Adipocyte (in vitro differentiated cells): ENCODE data around the gene THAP8.

Experiments
- DNase-seq: peaks from one replicate; pipeline ENCODE4 v3.0.0-alpha.2; 2015; ENCODE audit warnings: low read depth
- H3K27me3 ChIP-seq: replicated peaks from 2 replicates; pipeline ENCODE4 v1.7.0; 2013; ENCODE audit warnings: mild to moderate bottlenecking, low read length, moderate library complexity; ENCODE audit not compliant: control insufficient read depth, insufficient read depth
- H3K36me3 ChIP-seq: 2 replicates; pipeline ENCODE4 v1.7.0; 2013; ENCODE audit warnings: low read length, mild to moderate bottlenecking, moderate library complexity; ENCODE audit not compliant: control insufficient read depth, insufficient read depth, severe bottlenecking
- H3K4me1 ChIP-seq: 2 replicates; pipeline ENCODE4 v1.7.0; 2013; ENCODE audit warnings: mild to moderate bottlenecking, low read length, moderate library complexity; ENCODE audit not compliant: control insufficient read depth, insufficient read depth
- H3K4me3 ChIP-seq: 2 replicates; pipeline ENCODE4 v1.7.0; 2013; ENCODE audit warnings: mild to moderate bottlenecking, low read length, moderate library complexity
- H3K9ac ChIP-seq: 2 replicates; pipeline ENCODE4 v1.7.0; 2013; ENCODE audit warnings: mild to moderate bottlenecking, low read length, moderate library complexity
- H3K9me3 ChIP-seq: 2 replicates; pipeline ENCODE4 v1.7.0; 2013; ENCODE audit warnings: mild to moderate bottlenecking, low read length, moderate library complexity; ENCODE audit not compliant: control insufficient read depth

Gene THAP8

GRCh38 chr19:36006955-36007354 lies 47.1 kb downstream of the THAP8 start:
- Histone ChIP-seq H3K4me3 (no peak overlapping the region), H3K36me3 (peaks cover 4% of the 10 kb centered on the region), H3K27me3 (no peaks in the 10 kb centered on the region), H3K9me3 (no peaks in the 10 kb centered on the region), H3K9ac (no peak overlapping the region), H3K4me1 (peaks cover 8% of the 10 kb centered on the region)
- DNase-seq: no peak

- Histone ChIP-seq H3K36me3 (peaks cover 6% of the 10 kb centered on the region), H3K4me3 (no peak overlapping the region), H3K9ac (no peak overlapping the region), H3K4me1 (peaks cover 14% of the 10 kb centered on the region), H3K27me3 (no peaks in the 10 kb centered on the region), H3K9me3 (no peaks in the 10 kb centered on the region)
- DNase-seq: no peak
These were observed 50.8 kb downstream of the THAP8 start for GRCh38 chr19:36003284-36003683.

DNA sequence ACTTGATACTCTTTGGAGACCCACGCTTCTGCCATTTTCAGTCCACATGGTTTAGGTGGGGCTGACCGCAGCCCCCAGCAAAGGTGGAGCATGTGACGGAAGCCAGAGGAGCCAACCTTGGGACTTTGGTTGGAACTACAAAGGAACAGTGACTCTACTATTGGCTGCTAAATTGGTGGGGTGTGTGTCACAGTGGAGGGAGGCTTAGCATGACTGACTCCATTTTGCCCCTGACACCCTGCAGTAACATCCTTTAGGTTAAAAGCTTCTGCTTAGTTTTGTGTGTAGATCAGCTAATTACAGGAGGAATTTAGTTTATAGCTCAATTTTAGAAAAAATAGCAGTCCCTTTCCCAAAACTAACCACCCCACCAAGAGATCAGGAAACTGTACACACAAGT lies 52.5 kb downstream of the THAP8 start:
- H3K9me3 ChIP-seq: no peaks in the 10 kb centered on the region
- no peak overlapping the region for H3K9ac ChIP-seq
- peaks cover 9% of the 10 kb centered on the region for H3K36me3 ChIP-seq
- H3K4me3 ChIP-seq: no peak overlapping the region
- no peaks in the 10 kb centered on the region for H3K27me3 ChIP-seq
- peaks cover 16% of the 10 kb centered on the region for H3K4me1 ChIP-seq
- no peak for DNase-seq

DNA sequence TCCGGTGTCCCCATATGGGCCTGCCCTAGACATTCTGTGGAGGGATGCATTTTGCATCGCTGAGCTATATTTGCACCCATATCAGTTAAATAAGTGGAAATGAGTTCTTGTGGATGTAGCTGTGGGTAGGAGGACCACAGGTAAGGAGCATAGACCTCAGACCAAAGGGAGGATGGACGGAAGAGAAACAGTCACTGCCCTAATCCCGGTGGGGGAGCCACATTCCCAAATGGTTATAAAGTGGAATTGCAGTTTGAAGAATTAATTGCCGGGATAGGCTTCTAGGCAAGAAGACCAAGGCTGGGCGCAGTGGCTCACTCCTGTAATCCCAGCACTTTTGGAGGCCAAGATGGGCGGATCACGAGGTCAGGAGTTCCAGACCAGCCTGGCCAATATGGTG lies 57.3 kb downstream of the THAP8 start:
- no peaks in the 10 kb centered on the region for H3K9me3 ChIP-seq
- H3K4me1 ChIP-seq: peaks cover 31% of the 10 kb centered on the region
- no peak for DNase-seq
- no peak overlapping the region for H3K9ac ChIP-seq
- no peaks in the 10 kb centered on the region for H3K27me3 ChIP-seq
- peaks cover 5% of the 10 kb centered on the region for H3K36me3 ChIP-seq
- H3K4me3 ChIP-seq: peak overlapping the region; percentile 93

DNA sequence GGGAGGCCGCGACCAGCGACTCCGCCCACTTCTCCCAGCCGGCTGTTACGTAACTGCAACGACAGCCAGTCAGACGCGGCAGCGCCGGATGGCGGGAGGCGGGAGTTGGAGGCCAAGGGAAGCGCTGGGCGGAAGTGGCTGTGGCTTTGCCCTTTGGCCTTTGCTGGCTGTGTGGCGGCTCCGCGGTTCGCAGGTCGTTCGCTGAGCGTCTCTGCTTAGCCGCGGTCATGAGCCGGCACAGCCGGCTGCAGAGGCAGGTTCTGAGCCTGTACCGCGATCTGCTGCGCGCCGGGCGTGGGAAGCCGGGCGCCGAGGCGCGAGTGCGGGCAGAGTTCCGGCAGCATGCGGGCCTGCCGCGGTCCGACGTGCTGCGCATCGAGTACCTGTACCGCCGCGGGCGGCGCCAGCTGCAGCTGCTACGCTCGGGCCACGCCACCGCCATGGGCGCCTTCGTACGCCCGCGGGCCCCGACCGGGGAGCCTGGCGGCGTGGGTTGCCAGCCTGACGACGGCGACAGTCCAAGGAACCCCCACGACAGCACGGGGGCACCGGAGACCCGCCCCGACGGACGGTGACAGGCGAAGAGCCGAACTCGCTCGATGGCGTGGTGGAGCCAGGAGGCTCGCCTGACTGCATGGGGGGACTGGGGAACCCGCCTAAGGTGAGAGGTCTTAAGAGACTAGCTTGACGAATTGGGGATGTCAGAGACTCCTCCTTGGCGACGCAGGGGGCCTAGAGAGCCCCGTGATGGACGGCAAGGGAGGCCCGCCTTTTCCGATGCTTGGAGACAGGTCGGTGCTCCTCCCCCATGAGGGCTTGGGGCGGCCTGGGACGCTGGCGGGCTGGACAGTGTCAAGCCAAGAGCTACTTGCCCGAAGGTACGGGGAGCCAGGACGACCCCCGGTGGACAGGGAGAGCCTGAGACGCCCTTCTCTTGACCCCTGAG lies 58.8 kb downstream of the THAP8 start, which contains the start of gene SDHAF1:
TSS of gene SDHAF1 (plus strand) at position 141 of the 946 bp plus-strand sequence. CDS start at position 228, 87 bp downstream.
- peaks cover 31% of the 10 kb centered on the region for H3K4me1 ChIP-seq
- H3K36me3 ChIP-seq: peaks cover 5% of the 10 kb centered on the region
- DNase-seq: peak; percentile 97
- peak within 1 kb of the TSS; percentile 93 for H3K4me3 ChIP-seq
- H3K9ac ChIP-seq: peak within 1 kb of the TSS; percentile 91
- no peaks in the 10 kb centered on the region for H3K9me3 ChIP-seq
- H3K27me3 ChIP-seq: no peaks in the 10 kb centered on the region

GRCh38 chr19:35993923-35994598 lies 60.0 kb downstream of the THAP8 start:
- H3K4me3 ChIP-seq: peak overlapping the region; percentile 93
- no peaks in the 10 kb centered on the region for H3K9me3 ChIP-seq
- peaks cover 5% of the 10 kb centered on the region for H3K36me3 ChIP-seq
- peaks cover 21% of the 10 kb centered on the region for H3K4me1 ChIP-seq
- H3K9ac ChIP-seq: peak overlapping the region; percentile 91
- H3K27me3 ChIP-seq: no peaks in the 10 kb centered on the region
- DNase-seq: no peak

GRCh38 chr19:35992907-35993765 lies 60.9 kb downstream of the THAP8 start:
- peaks cover 7% of the 10 kb centered on the region for H3K27me3 ChIP-seq

DNA sequence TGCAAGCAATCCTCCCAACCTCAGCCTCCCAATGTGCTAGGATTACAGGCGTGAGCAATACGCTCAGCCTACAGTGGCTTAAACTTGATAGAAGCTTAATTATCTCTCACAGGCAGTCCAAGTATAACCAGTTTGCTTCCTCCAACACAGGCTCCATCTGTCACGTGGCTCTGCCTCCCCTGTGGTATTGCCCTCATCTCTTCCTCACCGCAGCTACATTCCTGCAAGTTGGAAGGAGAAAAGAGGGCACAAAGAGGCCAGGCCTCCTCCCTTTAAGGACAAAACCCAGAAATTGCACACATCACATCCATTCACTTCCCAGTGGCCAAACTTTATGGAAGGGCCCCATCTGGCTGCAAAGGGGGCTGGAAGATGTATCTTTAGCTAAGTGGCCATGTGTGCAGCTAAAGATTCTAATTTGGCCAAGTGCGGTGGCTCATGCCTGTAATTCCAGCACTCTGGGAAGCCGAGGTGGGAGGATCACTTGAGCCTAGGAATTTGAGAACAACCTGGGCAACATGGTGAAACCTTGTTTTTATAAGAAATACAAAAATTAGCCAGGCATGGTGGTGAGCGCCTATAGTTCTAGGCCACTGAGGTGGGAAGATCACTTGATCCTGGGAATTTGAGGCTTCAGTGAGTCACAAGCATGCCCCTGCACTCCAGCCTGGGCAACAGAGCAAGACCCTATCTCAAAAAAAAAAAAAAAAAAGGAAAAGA lies 62.2 kb downstream of the THAP8 start:
- H3K27me3 ChIP-seq: peaks cover 10% of the 10 kb centered on the region
- no peak overlapping the region for H3K4me3 ChIP-seq
- DNase-seq: no peak
- H3K9ac ChIP-seq: no peak overlapping the region
- H3K36me3 ChIP-seq: no peaks in the 10 kb centered on the region
- H3K9me3 ChIP-seq: peaks cover 5% of the 10 kb centered on the region
- peaks cover 17% of the 10 kb centered on the region for H3K4me1 ChIP-seq

More at GRCh38 chr19:35992907-35993765, 60.9 kb downstream of the THAP8 start:
- peaks cover 17% of the 10 kb centered on the region for H3K4me1 ChIP-seq
- no peak for DNase-seq
- no peak overlapping the region for H3K4me3 ChIP-seq
- peaks cover 3% of the 10 kb centered on the region for H3K36me3 ChIP-seq
- H3K9ac ChIP-seq: no peak overlapping the region
- H3K9me3 ChIP-seq: peaks cover 5% of the 10 kb centered on the region

DNA sequence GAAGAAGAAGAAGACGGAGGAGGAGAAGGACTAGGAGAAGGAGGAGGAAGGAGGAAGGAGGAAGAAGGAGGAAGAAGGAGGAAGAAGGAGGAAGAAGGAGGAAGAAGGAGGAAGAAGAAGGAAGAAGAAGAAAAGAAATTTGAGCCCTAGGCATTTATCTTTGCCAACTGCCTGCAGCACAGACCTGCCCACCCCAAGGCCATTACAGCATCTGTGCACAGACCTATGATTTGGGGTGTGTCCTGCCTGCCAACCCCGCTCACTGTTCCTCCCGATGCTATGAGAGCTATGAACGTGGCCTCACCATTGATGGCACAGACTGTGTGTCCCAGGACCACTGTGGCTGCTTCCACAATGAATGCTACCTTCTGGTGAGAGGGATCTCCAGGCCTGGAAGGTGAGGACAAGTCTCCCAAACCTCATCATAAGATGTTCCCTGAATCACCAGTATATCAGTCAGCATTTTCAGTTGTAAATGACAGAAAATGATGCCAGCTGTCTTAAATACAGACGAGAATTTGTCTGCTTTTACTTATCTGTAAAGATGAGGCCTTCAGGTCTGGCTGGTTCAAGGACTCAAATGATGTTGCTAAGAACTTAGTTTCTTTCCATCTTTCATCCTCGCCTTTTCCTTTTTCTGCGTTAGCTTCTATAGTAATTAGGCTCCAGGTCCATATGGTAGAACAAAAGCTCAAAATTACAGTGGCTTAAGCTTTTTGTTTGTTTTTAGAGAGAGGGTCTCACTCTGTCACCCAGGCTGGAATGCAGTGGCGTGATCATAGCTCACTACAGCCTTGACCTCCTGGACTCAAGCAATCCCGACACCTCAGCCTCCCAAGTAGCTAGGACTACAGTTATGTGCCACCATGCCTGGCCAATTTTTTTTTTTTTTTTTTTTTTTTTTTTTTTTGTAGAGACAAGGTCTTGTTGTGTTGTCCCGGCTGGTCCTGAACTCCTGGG lies 63.0 kb downstream of the THAP8 start:
- Histone ChIP-seq H3K4me1 (peaks cover 10% of the 10 kb centered on the region), H3K9ac (no peak overlapping the region), H3K27me3 (peaks cover 15% of the 10 kb centered on the region), H3K36me3 (no peaks in the 10 kb centered on the region), H3K9me3 (peaks cover 5% of the 10 kb centered on the region), H3K4me3 (no peak overlapping the region)
- no peak for DNase-seq
